AG08395 (cell line): ENCODE measurements around the gene CDK14.

ENCODE experiments used
- DNase-seq: peaks from one replicate; pipeline ENCODE4 v3.0.0; 2012; ENCODE audit warnings: mixed read lengths, low spot score

Gene CDK14

GRCh38 chr7:90951986-90952954 is 356.1 kb downstream of the CDK14 start:
- DNase-seq: peak; percentile 8

GRCh38 chr7:90955641-90956207 is 359.6 kb downstream of the CDK14 start:
- no peak for DNase-seq

- DNase-seq: no peak
Measured at GRCh38 chr7:90957883-90958282, 361.8 kb downstream of the CDK14 start.

- peak; percentile 47 for DNase-seq
Measured at GRCh38 chr7:90958647-90959046, 362.5 kb downstream of the CDK14 start.

- no peak for DNase-seq
Measured at GRCh38 chr7:90961037-90961725, 365.1 kb downstream of the CDK14 start.

- no peak for DNase-seq
Measured at GRCh38 chr7:90965211-90965610, 369.1 kb downstream of the CDK14 start.

- no peak for DNase-seq
Measured at GRCh38 chr7:90966346-90966745, 370.2 kb downstream of the CDK14 start.

GRCh38 chr7:90968871-90969270 is 372.8 kb downstream of the CDK14 start:
- DNase-seq: no peak

- peak; percentile 15 for DNase-seq
Measured at GRCh38 chr7:90972906-90973550, 376.9 kb downstream of the CDK14 start.

GRCh38 chr7:90977056-90977455 is 380.9 kb downstream of the CDK14 start:
- DNase-seq: no peak

- no peak for DNase-seq
Measured at GRCh38 chr7:90980545-90980944, 384.4 kb downstream of the CDK14 start.

- DNase-seq: no peak
Measured at GRCh38 chr7:90982228-90982627, 386.1 kb downstream of the CDK14 start.

GRCh38 chr7:90984692-90985091 is 388.6 kb downstream of the CDK14 start:
- no peak for DNase-seq

GRCh38 chr7:90988516-90988915 is 392.4 kb downstream of the CDK14 start:
- no peak for DNase-seq

GRCh38 chr7:90988996-90989765 is 393.1 kb downstream of the CDK14 start:
- no peak for DNase-seq

GRCh38 chr7:90994121-90994520 is 398.0 kb downstream of the CDK14 start:
- DNase-seq: no peak

GRCh38 chr7:90994601-90995000 is 398.5 kb downstream of the CDK14 start:
- DNase-seq: no peak

- no peak for DNase-seq
Measured at GRCh38 chr7:90995996-90996395, 399.9 kb downstream of the CDK14 start.

GRCh38 chr7:90999989-91000979 is 404.2 kb downstream of the CDK14 start:
- DNase-seq: peak; percentile 39

GRCh38 chr7:91005024-91005423 is 408.9 kb downstream of the CDK14 start:
- no peak for DNase-seq
